GM18861 (cell line): ENCODE results near the gene SC5D.

ENCODE experiments used
- ATAC-seq: cut with Tn5 transposase; IDR thresholded peaks from one replicate; pipeline ENCODE4 v1.9.1; 2021; ENCODE audit not compliant: unreplicated experiment

SC5D gene

DNA sequence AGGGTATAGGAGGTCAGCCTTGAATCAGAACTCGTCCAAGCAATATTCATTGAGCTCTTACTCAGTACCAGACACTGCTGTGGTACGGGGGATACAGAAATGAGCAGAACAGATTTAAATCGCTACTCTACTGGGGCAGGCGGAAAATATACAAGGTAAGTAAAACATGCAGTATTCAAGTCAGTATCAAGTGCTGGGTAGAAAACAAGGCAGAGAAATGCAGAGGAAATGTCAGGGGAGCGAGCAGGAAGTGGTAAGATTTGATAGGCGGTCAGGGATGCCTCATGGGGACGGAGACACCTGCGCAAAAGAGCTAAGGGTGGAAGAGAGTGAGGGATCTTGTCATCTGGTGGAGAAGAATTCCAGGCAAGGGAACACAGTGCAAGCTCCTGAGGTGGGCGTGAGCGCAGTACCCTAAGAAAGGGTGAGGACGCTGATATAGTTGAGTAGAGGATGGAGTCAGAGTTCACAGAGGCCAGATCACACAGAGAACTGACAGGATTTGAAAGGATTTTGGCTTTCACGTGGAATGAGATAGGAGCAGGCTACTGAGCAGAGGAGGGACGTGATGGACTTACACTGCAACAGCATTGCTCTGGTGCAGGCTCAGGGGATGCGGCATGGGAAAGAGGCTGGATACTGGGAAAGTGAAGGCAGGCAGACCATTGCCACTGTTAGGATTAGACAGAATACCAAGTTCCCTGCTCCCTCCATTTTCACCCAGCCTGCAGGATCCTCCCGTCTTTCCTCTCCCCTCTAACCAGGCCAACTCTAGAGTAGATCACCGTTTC is 35.8 kb downstream of the SC5D start:
- ATAC-seq: no peak

- no peak for ATAC-seq
These were observed 36.6 kb downstream of the SC5D start for GRCh38 chr11:121328967-121329679.

GRCh38 chr11:121329781-121330395 is 37.3 kb downstream of the SC5D start:
- ATAC-seq: no peak

- ATAC-seq: no peak
These were observed 38.3 kb downstream of the SC5D start for GRCh38 chr11:121330614-121331435.

DNA sequence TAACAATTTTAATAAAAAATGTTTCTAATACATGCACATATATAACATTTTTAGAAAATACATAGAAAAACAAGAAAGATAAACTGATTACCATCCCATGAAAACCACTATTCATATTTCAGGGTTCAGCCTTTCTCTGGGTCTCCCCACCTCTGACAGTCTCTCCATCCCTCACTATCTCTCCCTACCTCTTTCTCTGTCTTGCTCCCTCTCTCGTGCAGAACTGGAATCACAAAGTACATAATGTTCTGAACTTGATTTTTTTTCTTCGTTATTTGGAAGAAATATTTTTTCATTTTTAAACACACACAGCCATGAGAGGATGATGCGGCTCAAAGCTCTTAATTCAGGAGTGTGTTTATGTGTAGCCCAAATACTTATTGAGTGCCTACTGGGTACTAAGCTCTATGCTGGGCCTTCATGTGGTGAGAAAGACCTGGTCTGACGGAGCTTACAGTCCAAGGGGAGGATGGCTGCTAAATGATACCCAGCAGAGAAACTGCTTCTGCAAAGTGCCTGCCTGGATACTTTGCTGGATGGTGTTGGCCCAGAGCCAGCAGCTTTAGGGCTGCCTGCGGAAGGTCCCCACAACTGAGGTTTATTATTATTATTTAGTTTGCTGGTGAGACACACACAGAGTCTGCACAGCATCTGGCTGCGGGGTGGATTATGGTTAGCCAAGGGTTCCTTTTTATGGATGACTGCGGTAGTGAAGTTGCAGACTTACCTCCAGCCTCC is 42.6 kb downstream of the SC5D start:
- no peak for ATAC-seq

DNA sequence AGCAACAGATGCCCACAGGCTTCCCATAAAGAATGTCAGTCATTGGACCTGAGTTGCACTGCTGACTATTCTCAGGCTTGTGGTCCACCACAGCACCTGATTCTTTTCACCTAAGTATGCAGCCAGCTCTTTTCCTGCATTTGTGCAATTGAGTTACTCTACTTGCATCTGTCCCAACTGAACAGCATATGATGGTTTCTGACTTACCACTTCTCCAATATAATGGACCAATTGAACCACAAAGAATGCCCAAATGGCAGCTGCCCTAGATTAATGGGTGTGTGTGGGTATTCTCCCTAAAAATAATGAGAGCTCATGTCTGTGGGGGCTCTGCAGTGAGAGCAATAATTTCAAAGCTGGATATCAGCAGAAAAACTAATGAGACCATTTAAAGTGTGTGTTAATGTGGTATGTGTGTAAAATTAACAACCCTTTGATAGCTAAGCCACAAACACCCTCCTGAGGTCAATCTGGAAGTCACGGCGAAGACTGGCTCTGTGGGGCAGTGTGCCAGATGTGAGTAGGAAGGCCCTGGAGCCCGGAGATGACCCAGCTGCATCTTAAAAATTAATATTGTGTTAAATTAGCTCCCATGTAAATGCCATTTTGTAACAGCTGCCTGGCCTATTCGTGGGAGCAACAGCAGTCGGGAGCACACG is 43.8 kb downstream of the SC5D start:
- no peak for ATAC-seq

DNA sequence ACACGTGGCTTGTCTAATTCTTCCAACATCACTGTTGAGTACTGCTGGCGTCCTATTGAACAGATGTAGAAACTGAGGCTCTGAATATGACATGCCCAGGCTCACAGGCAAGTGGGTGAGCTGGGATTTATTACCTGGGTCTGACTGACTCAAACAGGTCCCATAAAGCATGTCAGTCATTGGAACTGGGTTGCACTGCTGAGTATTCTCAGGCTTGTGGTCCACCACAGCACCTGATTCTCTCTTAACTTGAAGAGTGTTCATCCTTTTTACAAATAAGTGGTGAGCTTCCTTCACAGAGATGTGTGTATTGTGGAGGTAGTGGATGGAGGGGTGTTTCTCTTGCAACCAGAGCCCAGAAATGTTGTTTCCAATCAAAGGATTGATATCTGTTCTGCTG is 44.5 kb downstream of the SC5D start:
- ATAC-seq: peak; percentile 36

- ATAC-seq: no peak
These were observed 45.2 kb downstream of the SC5D start for GRCh38 chr11:121337740-121338272.

GRCh38 chr11:121338536-121338935 is 46.0 kb downstream of the SC5D start:
- no peak for ATAC-seq

- no peak for ATAC-seq
These were observed 47.5 kb downstream of the SC5D start for GRCh38 chr11:121340032-121340580.

DNA sequence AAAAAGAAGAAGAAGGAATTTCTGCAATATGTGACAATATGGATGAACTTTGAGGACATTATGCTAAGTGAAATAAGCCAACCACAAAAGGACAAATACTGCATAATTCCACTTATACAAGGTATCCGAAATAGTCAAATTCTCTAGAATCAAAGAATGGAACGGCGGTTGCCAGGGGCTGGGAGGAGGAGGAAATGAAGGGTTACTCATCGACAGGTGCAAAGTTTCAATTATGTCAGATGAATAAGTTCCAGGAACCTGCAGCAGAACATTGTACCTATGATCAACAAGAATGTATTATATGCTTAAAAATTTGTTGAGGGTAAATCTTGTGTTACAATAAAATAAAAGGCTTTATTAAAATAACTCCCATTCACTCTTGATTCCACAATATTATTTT is 49.0 kb downstream of the SC5D start:
- ATAC-seq: peak; percentile 38

GRCh38 chr11:121344824-121345223 is 52.3 kb downstream of the SC5D start:
- no peak for ATAC-seq

GRCh38 chr11:121347094-121347493 is 54.5 kb downstream of the SC5D start:
- ATAC-seq: no peak

DNA sequence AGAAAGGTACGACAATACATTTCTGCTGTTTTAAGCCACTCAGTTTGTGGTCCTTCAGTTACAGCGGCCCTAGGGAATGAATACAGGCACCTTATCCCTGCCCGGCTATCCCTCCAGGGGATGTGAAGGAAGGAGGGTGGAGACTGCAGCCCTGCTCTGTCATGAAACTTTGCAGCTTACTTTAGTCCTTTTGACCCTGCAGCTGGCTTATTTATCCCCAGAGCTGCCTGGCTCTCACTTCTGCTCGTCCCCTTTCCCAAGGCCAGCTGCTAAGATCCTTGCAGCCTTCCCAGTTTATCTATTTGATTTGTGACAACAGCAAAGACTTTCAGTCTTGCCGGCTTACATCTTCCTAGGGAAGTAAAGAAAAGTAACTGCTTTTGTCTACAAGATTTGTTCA is 55.2 kb downstream of the SC5D start:
- no peak for ATAC-seq

- no peak for ATAC-seq
These were observed 55.8 kb downstream of the SC5D start for GRCh38 chr11:121348220-121348875.

DNA sequence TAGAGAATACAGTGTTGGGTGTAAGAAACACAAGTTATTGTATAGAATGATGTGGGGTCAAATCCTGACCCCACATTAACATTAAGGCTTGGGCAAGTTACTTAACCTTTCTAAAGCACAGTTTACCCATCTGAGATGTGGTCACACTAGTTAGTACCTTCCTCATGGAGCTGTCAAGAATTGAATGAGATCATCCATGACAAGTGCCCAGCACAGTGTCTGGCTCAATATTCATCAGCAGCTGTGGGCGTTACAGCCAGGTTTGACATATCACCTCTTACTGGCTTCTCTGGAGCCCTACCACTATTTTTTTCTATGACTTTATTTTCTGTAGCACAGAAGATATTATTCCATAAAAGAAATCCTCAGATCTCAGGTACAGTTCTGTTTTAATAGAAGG is 57.2 kb downstream of the SC5D start:
- no peak for ATAC-seq

DNA sequence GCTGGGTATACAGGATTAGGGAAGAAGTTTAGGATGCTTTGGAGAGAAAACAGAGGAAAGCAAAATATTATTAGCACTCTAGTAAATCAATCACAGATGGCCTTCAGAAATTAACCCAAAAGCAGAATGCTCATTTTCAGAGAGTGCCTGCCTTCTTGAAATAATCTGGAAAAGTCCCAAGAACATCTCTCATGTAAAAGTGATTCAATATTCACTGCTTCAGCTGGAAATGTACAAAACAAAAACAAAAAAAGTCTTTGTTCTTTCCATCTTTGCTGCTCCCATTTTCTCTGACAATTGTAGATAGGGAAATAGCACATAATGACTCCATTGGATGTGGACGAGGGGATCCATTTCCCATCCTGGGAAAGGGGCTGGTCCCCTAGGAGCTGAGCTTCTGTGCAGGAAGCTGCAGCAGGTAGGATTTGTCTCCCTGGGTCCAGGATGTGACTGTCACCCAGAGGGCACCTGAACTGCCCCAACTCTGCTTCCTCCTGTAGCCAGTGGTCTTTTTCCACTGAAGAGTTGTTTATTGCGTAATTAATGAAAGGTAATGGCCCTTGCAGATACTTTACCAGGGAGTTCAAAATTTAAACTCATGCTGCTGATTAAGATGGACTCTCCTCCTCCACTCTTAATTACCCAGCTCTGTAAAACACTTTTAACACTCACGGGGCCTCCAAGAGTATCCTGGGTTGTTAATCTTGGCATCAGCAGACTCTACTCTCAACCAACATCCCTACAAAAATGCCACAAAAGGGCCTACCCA is 57.9 kb downstream of the SC5D start:
- no peak for ATAC-seq

- ATAC-seq: no peak
These were observed 58.6 kb downstream of the SC5D start for GRCh38 chr11:121351083-121351630.
